Neuron (in vitro differentiated cells): ENCODE results near the gene CRHR2.
"Not testable (repeated sequence)": the region's sequence is repeated elsewhere in the genome, so short reads cannot be mapped to it uniquely, and the experiment has no call there.

Experiments used
- H2AFZ ChIP-seq: one replicate; pipeline ENCODE4 v1.6.1; 2013; ENCODE audit warnings: low read depth, mild to moderate bottlenecking, inconsistent platforms, low read length, moderate library complexity
- H3K27me3 ChIP-seq: one replicate; pipeline ENCODE4 v1.6.1; 2013; ENCODE audit warnings: low read length; ENCODE audit not compliant: insufficient read depth
- H3K36me3 ChIP-seq: one replicate; pipeline ENCODE4 v1.6.1; 2013; ENCODE audit warnings: low read length; ENCODE audit not compliant: insufficient read depth
- H3K4me1 ChIP-seq: one replicate; pipeline ENCODE4 v1.6.1; 2013; ENCODE audit warnings: low read length; ENCODE audit not compliant: insufficient read depth
- H3K4me3 ChIP-seq: 2 replicates; pipeline ENCODE4 v1.5.1; 2013; ENCODE audit warnings: mild to moderate bottlenecking, low read length, moderate library complexity
- H3K9me3 ChIP-seq: one replicate; pipeline ENCODE4 v1.6.1; 2013; ENCODE audit warnings: low read length

CRHR2 gene

DNA sequence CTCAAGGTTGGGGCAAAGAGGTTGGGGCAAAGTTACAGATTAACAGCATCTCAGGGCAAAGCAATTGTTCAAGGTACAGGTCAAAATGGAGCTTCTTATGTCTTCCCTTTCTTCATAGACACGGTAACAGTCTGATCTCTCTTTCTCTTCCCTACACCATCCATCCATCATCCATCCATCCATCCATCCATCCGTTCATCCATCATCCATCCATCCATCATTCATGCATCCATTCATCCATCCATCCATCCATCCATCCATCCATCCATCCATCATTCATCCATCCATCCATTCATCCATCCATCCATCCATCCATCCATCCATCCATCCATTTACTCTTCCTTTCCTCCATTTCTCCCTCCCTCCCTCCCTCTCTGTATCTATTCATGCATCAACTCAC, 37.2 kb upstream of the CRHR2 start:
- H3K36me3 ChIP-seq, H3K27me3 ChIP-seq, H3K4me3 ChIP-seq, H3K9me3 ChIP-seq, H3K4me1 ChIP-seq, H2AFZ ChIP-seq: not testable (repeated sequence)

- no peak overlapping the region for H3K4me3 ChIP-seq
- H3K36me3 ChIP-seq: no peaks in the 10 kb centered on the region
- no peaks in the 10 kb centered on the region for H3K27me3 ChIP-seq
- no peaks in the 10 kb centered on the region for H3K9me3 ChIP-seq
- H2AFZ ChIP-seq: no peak overlapping the region
- H3K4me1 ChIP-seq: no peaks in the 10 kb centered on the region
These were observed 34.9 kb upstream of the CRHR2 start for GRCh38 chr7:30717181-30717580.

- H3K36me3 ChIP-seq: no peaks in the 10 kb centered on the region
- peaks cover 4% of the 10 kb centered on the region for H3K4me1 ChIP-seq
- no peak overlapping the region for H2AFZ ChIP-seq
- H3K9me3 ChIP-seq: no peaks in the 10 kb centered on the region
- no peak overlapping the region for H3K4me3 ChIP-seq
- no peaks in the 10 kb centered on the region for H3K27me3 ChIP-seq
These were observed 31.9 kb upstream of the CRHR2 start for GRCh38 chr7:30714129-30714528.

- no peak overlapping the region for H3K4me3 ChIP-seq
- peaks cover 4% of the 10 kb centered on the region for H3K4me1 ChIP-seq
- no peaks in the 10 kb centered on the region for H3K27me3 ChIP-seq
- no peak overlapping the region for H2AFZ ChIP-seq
- H3K9me3 ChIP-seq: no peaks in the 10 kb centered on the region
- H3K36me3 ChIP-seq: no peaks in the 10 kb centered on the region
These were observed 31.1 kb upstream of the CRHR2 start for GRCh38 chr7:30713392-30713791.

DNA sequence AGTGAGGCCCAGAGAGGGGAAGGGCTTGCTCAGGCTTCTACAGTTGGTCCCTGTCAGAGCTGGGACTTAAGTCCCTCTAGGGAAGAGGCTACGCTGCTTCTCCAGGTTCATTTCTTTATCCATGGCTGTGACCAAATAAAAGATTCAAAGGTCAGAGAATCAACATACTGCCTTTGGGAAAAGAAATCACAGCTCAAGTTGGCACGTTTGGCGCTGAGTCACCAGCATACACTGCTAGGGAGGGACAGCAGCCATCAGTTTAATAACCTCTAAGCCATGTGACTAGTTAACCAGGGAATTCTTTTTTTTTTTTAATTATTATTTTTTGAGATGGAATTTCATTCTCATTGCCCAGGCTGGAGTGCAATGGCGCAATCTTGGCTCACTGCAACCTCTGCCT, 28.4 kb upstream of the CRHR2 start:
- no peak overlapping the region for H3K4me3 ChIP-seq
- H2AFZ ChIP-seq: no peak overlapping the region
- H3K9me3 ChIP-seq: no peaks in the 10 kb centered on the region
- H3K36me3 ChIP-seq: no peaks in the 10 kb centered on the region
- H3K4me1 ChIP-seq: peaks cover 4% of the 10 kb centered on the region
- H3K27me3 ChIP-seq: no peaks in the 10 kb centered on the region

DNA sequence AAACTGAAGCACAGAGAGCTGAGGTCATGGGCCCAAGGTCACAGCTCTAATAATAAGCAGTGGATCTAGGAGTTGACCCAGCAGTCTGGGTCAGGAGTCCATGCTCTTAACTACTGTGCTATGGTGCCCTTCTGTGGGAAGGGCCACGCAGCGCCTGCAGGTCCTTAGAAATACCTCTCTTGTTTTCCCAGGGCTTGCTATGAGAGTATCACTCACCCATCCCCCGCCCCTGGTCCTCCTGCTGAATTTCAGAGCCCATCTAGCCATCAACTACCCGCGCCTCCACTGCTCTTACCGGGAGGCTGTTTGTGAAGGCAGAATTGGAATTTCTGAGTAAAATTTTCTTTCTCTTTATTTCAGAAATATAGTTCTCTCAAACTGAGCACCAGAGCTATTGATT, 27.3 kb upstream of the CRHR2 start:
- H3K36me3 ChIP-seq: no peaks in the 10 kb centered on the region
- no peak overlapping the region for H2AFZ ChIP-seq
- peaks cover 4% of the 10 kb centered on the region for H3K4me1 ChIP-seq
- no peaks in the 10 kb centered on the region for H3K9me3 ChIP-seq
- no peaks in the 10 kb centered on the region for H3K27me3 ChIP-seq
- no peak overlapping the region for H3K4me3 ChIP-seq

DNA sequence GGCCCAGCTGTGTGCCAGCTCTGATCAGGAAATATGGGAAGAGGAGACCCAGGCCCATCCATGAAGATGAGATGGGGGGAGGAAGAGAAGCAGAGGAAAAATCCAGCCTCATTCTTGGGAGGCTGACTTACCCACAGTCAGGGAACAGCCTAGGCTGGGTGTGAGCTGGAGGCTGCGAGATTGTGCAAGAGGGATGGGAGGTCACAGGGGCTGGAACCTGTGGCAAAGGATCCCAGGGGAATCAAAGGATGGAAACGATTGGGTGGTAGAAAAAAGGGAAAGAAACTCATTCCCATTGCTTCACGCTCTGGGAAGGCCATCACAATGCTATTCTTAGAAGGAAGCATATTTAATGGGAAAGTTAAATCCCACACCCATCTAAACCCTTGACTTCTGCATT, 26.7 kb upstream of the CRHR2 start:
- H3K9me3 ChIP-seq: no peaks in the 10 kb centered on the region
- no peaks in the 10 kb centered on the region for H3K36me3 ChIP-seq
- H3K4me3 ChIP-seq: no peak overlapping the region
- H3K27me3 ChIP-seq: no peaks in the 10 kb centered on the region
- peaks cover 4% of the 10 kb centered on the region for H3K4me1 ChIP-seq
- H2AFZ ChIP-seq: no peak overlapping the region

DNA sequence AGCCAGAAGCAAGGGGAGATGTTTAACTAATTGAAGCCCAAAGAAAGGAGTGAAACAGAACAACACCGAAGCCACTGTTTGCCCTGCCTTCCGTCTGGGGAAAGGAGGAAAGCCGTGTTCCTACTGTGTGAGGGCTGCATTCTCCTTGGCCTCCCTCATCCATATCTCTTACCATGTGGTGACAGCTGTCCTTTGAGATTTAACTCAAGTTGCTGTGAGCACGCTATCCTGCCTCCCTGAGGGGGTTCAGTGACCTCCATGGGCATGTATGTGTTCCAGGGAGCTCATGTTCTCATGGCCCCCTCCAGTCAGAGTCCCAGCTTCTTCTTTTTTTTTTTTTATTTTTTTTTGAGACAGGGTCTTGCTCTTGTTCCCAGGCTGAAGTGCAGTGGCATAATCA, 26.2 kb upstream of the CRHR2 start:
- Histone ChIP-seq H2AFZ (no peak overlapping the region), H3K4me3 (no peak overlapping the region), H3K36me3 (no peaks in the 10 kb centered on the region), H3K4me1 (peaks cover 4% of the 10 kb centered on the region), H3K9me3 (no peaks in the 10 kb centered on the region), H3K27me3 (no peaks in the 10 kb centered on the region)

DNA sequence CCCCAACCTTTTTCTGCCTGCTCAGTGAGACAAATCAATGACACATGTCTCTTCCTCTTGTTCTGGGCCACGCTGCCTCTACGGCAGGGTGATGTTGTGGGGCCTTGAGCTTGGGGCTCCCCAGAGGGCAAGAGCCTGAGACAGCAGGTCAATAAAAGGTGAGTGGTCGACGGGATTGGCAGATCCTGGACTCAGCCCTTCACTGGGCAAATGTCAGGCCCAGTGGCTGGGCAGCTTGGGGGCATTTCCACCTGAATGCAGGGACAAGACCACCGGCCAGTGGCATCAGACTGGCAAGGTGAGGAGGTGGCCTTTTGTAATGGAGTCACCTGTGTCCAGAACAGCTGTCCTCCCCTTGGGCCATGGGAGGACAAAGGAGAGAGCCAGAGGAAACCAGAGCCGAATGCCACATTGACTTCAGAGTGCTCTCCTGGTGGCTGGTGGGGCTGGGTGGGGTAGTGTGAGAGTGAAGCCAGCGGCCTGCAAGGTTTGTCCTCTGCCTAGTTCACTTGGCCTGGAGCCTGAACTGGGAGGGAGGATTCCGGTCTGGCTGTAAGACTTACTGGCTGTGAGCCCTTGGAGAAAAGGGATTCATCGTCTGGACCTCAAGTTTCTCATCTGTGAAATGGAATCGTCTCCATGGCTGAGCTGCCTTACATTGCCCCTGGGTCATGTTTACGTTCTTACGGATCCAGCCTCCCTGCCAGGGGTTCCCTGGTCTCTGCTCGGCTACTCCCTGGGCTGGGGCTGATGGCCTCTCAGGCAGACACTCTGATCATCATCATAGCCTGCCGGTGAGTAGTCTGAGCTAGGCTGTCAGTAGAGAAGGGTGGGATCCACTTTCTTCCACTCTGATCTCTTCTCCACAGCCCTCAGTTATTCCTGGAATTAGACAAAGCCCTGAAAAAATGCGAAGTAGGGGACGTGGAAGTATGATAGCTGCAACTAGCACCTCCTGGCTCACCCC, 25.4 kb upstream of the CRHR2 start:
- Histone ChIP-seq H3K4me1 (peaks cover 4% of the 10 kb centered on the region), H3K4me3 (no peak overlapping the region), H3K9me3 (no peaks in the 10 kb centered on the region), H2AFZ (no peak overlapping the region), H3K27me3 (no peaks in the 10 kb centered on the region), H3K36me3 (no peaks in the 10 kb centered on the region)

DNA sequence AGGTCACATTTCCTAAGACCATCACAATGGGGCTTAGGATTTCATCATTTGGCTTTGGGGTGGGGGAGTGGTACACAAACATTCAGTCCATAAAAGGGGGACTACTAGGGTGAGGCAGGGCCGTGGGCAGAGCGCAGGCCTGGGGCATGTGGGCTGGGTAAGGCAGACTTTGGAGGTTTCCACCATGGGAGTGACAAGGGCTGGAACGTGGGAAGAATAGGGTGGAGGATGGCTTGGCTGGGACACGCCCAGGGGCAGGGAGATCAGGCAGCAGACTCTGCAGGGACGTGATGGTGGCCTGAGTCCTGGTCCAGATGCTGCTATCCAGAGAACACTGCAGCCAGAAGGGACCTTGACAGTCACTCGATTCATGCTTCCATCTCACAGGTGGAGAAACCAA, 24.7 kb upstream of the CRHR2 start:
- no peaks in the 10 kb centered on the region for H3K36me3 ChIP-seq
- H3K9me3 ChIP-seq: no peaks in the 10 kb centered on the region
- no peaks in the 10 kb centered on the region for H3K27me3 ChIP-seq
- H3K4me3 ChIP-seq: no peak overlapping the region
- no peak overlapping the region for H2AFZ ChIP-seq
- H3K4me1 ChIP-seq: peaks cover 4% of the 10 kb centered on the region

DNA sequence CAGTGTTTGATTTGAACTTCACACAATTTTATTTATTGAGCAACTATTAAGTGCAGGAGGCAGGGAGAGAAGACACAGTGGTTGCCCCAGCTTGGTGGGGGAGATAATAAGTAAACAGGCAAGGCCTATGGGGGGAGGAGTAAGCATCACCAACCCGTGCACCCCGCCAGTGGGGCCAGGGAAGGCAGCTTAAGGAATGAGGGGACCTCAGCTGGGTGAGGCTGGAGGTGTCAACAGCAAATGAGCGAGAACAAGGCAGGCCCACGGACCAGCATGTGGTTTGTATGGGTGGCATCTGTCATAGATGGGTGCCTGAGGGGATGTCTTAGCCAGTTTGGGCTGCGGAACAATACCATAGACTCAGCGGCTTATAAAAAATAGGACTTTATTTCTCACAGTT, 24.1 kb upstream of the CRHR2 start:
- Histone ChIP-seq H3K36me3 (no peaks in the 10 kb centered on the region), H3K4me1 (peaks cover 4% of the 10 kb centered on the region), H3K4me3 (no peak overlapping the region), H3K27me3 (peaks cover 4% of the 10 kb centered on the region), H2AFZ (no peak overlapping the region), H3K9me3 (no peaks in the 10 kb centered on the region)

- Histone ChIP-seq H2AFZ (no peak overlapping the region), H3K27me3 (peaks cover 9% of the 10 kb centered on the region), H3K4me3 (no peak overlapping the region), H3K4me1 (peaks cover 4% of the 10 kb centered on the region), H3K36me3 (no peaks in the 10 kb centered on the region), H3K9me3 (no peaks in the 10 kb centered on the region)
These were observed 23.3 kb upstream of the CRHR2 start for GRCh38 chr7:30705596-30705995.

DNA sequence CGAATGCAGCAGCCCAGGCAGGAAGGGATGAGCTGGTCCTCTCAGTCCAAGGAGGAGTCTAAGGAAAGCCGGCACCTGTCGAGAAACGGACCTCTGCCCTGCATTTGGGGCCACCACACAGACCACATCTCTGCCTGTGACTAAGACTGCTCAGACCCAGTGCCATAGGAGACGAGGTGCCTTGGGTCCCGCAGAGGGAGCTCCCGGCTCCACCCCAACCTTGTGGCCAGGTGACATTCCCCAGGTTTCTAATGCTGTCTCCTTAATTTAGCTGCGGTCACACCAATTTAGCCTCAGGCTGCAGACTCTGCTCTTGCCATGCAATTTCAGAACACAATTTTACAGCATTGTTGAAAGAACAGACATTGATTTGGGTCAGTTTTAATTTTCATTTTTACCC, 22.8 kb upstream of the CRHR2 start:
- peaks cover 9% of the 10 kb centered on the region for H3K27me3 ChIP-seq
- H3K36me3 ChIP-seq: no peaks in the 10 kb centered on the region
- peaks cover 4% of the 10 kb centered on the region for H3K4me1 ChIP-seq
- no peak overlapping the region for H3K4me3 ChIP-seq
- no peaks in the 10 kb centered on the region for H3K9me3 ChIP-seq
- H2AFZ ChIP-seq: no peak overlapping the region

DNA sequence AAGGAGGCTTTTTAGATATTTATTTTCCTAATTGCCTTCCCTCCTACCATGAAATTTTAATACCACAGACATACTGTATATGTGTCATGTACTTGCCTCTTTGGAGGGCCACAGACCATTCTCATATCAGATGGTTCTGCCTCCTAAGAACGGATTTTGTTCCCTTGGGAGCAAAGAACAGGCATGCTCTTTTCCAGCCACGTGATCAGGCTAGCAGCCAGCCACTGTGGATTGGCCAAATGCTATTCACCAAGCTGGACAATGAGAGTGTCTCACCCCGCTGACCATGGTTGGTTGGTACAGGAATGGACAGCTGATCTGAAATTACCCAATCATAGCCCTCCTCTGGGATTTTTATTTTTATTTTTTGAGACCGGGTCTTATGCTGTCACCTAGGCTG, 21.5 kb upstream of the CRHR2 start:
- Histone ChIP-seq H3K9me3 (no peaks in the 10 kb centered on the region), H3K36me3 (no peaks in the 10 kb centered on the region), H2AFZ (no peak overlapping the region), H3K4me1 (no peaks in the 10 kb centered on the region), H3K4me3 (no peak overlapping the region), H3K27me3 (peaks cover 9% of the 10 kb centered on the region)
